GM21367 (cell line): ENCODE measurements around the gene SLC15A5.

Experiments
- ATAC-seq: cut with Tn5 transposase; IDR thresholded peaks from one replicate; pipeline ENCODE4 v1.9.1; 2021; ENCODE audit not compliant: unreplicated experiment

The SLC15A5 gene

GRCh38 chr12:16277585-16277984 lies at the start of gene SLC15A5:
SLC15A5 (minus strand) TSS chr12:16277685; CDS start chr12:16277685, 0 bp downstream.
- no peak for ATAC-seq

DNA sequence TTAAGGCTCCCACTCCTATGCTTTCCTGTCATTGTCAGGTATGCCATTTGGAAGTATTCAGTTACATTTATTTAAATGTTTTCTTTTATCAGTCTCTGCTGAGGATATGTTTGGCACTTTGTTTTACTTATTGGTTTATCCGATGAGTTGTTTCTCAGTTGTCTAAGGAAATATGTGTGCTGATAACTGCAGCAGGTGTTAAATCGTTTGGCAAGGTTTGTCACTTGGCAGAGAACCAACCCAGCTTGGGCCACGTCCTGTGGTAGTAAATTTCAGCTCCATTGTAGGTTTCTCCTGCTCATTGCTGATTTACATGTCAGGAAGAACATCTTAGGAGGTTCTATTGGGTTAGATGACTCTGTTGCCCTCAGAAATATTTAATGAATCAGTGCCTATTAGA lies 47.9 kb upstream of the SLC15A5 start:
- ATAC-seq, result no peak

GRCh38 chr12:16324772-16325171 lies 47.3 kb upstream of the SLC15A5 start:
- no peak for ATAC-seq

DNA sequence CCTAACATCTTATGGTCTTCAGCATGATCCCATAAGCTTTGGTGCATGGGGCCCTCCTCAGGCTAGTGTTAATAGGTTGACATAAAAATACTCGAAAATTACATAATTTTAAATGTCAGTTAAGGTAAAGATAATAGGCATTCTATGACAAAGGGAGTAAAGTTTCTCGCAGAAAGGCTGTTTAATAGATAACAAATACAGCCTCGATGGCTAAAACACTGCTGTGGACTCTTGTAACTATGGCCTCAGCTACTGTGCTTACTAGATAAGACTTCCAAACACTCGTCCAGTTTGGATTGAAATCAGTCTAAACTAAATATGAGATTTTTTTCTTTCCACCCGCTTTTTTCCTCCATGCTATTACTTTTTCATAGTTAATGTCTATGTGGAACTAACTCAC lies 46.8 kb upstream of the SLC15A5 start:
- ATAC-seq, result no peak

DNA sequence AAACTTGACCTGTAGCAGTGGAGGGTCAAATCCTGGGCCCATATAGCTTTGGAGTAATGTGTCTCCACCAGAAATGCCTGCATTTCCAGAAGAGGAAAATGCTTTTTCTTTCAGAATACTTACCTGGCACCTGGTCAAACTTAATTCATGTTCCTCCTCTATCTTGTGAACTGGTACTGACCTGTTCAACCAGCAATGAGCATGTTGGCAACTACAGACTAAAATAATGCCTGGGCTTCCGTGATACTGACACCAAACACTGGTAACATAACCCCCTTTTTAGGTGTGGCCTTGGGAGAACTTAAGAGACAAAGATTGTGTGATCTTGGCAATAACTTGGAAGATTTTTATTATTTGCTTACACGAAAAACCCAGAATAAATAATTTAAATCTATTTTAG lies 46.2 kb upstream of the SLC15A5 start:
- no peak for ATAC-seq

DNA sequence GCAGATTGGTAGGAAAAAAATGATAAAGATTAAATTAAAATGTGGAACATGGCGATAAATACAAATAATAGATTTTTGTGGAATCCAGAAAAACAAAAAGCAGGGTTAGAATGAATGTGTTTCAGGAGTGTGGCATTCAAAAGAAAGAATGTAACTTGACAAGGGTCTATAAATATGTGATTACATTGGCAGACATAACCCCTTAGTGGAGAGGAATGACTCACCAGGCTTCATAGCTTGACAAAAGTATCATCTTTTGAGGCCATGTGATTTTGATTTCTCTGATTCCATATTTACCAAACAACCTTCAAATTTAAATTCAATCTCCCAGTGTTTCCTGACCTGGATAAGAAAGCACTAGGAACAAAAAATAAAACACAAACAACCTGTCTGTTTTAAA lies 45.5 kb upstream of the SLC15A5 start:
- ATAC-seq, result no peak

DNA sequence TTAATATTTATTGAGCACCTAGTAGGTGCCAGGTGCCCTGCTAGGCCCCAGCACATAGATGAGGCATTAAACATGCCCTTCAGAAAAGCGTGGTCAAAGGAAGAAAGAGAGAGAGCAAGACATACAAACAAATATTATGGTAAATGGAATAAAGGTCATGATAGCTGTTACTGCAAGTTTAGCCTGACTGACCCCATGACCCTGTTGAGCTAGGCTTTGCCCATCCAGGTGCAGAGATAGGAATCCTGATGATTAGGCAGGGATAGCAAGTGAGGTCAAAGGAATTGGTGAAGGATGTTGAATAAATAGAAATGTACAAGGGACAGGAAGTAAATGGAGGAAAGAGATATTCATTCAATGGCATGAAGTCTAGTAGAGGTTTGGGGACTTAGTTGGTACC lies 33.4 kb upstream of the SLC15A5 start:
- ATAC-seq, result no peak

- no peak for ATAC-seq
Measured at GRCh38 chr12:16307856-16308475, 30.5 kb upstream of the SLC15A5 start.

DNA sequence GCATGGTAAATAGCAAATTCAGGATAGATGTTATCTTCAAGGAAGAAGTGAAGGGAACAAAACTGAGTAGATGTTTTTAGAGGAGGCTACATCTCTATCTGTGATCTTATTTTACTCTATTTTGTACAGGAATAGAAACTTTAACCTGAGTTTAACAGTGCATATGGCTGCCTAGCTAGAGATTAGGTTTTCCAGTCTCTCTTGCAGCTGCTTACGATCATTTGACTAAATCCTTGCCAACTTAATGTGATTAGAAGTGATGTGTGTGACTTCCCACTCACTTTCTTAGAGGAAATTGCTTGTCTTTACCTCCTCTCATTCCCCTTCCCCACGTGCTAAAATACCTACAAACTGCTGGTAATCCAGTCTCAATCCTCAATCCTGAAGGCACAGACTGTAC lies 26.5 kb upstream of the SLC15A5 start:
- ATAC-seq, result no peak

DNA sequence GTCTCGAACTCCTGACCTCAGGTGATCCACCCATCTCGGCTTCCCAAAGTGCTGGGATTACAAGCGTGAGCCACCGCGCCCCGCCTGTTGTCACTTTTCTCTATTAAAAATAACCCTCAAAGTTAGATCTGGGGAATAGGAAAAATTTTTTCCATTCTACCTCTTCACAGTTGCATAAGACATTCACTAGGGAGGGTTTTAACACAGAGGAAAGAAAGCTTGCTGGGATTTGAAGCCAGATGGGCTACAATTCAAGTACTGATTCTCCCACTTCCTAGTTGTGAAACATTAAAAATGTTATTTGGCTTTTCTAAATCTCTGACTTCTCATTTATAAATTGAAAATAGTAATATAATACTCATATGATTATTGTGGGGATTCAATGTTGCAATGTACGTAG lies 23.3 kb upstream of the SLC15A5 start:
- ATAC-seq, result no peak

DNA sequence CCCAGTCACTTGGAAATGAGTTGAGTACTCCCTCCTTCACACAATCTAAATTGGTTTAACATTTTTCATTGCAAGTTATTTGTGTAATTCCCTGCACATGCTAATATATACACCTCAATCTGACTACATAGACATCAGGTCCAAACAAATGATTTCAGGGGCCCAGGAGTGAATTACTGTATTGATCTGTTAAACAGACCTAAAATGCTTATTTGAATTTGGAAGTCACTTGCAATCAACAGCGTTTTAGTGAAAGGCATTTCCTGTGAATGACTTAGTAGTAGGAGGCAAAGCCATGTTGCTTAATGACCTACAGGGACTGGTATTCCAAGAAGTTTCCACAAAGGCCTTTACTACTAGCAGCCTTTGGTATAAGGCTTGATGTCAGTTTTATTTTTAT lies 22.6 kb upstream of the SLC15A5 start:
- no peak for ATAC-seq

GRCh38 chr12:16299403-16299802 lies 21.9 kb upstream of the SLC15A5 start:
- ATAC-seq, result no peak

- ATAC-seq, result no peak
Measured at GRCh38 chr12:16297521-16297920, 20.0 kb upstream of the SLC15A5 start.

GRCh38 chr12:16294376-16294956 lies 17.0 kb upstream of the SLC15A5 start:
- no peak for ATAC-seq

GRCh38 chr12:16291032-16291431 lies 13.5 kb upstream of the SLC15A5 start:
- no peak for ATAC-seq

DNA sequence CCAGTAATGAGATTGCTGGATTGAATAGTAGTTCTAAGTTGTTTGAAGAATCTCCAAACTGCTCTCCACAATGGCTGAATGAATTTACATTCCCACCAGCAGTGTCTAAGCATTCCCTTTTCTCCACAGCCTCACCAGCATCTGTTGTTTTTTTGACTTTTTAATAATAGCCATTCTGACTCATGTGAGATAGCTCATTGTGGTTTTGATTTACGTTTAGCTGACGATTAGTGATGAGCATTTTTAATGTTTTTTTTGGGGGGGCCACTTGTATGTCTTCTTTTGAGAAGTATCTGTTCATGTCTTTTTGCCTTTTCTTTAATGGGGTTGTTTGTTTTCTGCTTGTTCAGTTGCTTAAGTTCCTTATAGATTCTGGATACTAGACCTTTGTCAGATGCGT lies 8.1 kb upstream of the SLC15A5 start:
- ATAC-seq, result no peak

GRCh38 chr12:16282978-16283377 lies 5.5 kb upstream of the SLC15A5 start:
- ATAC-seq, result no peak

GRCh38 chr12:16282081-16282480 lies 4.6 kb upstream of the SLC15A5 start:
- no peak for ATAC-seq

GRCh38 chr12:16281157-16281556 lies 3.7 kb upstream of the SLC15A5 start:
- ATAC-seq, result no peak

DNA sequence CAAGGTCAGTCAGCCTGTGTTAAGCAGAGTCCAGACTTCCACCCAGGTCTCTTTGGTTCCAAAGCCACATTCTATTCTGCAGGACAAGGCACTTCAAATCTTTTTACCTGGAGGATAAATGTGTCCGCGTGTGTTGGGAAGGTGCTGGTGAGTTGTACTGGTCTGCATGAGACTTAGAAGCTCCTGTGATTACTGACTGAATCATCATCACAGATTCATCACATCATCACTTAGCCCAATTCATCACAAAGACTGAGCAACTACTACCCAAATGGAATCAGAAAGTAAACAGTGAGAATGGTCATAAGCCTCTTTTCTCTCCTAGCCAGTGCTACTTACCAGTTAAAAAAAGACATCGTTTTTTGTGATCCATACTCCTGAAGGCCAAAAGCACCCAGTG lies 5.3 kb downstream of the SLC15A5 start:
- ATAC-seq, result no peak

GRCh38 chr12:16271062-16271461 lies 6.4 kb downstream of the SLC15A5 start:
- no peak for ATAC-seq

GRCh38 chr12:16269946-16270345 lies 7.5 kb downstream of the SLC15A5 start:
- no peak for ATAC-seq

- ATAC-seq, result no peak
Measured at GRCh38 chr12:16266085-16266484, 11.4 kb downstream of the SLC15A5 start.
